ENCODE data around the gene TMEM14B.

DNA sequence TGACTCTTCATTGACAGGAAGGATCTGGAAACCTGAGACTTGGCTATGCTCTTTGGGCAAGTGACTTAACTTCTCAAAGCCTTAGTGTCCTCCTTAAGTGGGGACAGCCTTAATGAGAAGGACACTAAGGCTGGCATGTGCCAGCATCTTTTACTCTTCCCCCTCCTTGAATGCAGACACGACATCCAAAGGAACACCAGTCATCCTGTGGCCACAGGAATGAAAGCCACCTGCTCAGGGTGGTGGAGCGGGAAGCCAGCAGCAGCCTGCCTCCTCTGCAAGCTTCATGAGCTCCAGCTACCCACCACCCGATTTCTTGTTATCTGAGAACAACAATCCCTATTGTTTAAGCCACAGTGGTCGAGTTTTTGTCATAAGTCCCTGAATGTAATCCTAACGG is 44.5 kb downstream of the TMEM14B start:
- TF ChIP-seq, protein P1, sequence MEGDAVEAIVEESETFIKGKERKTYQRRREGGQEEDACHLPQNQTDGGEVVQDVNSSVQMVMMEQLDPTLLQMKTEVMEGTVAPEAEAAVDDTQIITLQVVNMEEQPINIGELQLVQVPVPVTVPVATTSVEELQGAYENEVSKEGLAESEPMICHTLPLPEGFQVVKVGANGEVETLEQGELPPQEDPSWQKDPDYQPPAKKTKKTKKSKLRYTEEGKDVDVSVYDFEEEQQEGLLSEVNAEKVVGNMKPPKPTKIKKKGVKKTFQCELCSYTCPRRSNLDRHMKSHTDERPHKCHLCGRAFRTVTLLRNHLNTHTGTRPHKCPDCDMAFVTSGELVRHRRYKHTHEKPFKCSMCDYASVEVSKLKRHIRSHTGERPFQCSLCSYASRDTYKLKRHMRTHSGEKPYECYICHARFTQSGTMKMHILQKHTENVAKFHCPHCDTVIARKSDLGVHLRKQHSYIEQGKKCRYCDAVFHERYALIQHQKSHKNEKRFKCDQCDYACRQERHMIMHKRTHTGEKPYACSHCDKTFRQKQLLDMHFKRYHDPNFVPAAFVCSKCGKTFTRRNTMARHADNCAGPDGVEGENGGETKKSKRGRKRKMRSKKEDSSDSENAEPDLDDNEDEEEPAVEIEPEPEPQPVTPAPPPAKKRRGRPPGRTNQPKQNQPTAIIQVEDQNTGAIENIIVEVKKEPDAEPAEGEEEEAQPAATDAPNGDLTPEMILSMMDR (conservative IDR thresholded peaks at IDR 0.05 in 1 of 2, IDR thresholded peaks at IDR 0.05 in 1 of 2; ENCODE audit: extremely low read depth in 1 of 2, insufficient read depth in 1 of 2, low read depth in 1 of 2, low read length in 2 of 2): no peak
- no peak for TF ChIP-seq EZH2 (IDR thresholded peaks at IDR 0.05; ENCODE audit: borderline replicate concordance, low read length)

All from mammary epithelial cell (primary cell).